GM18499 (cell line): Measurements from ENCODE around the gene PDPR.
"Not testable (repeated sequence)": the region's sequence is repeated elsewhere in the genome, so short reads cannot be mapped to it uniquely, and the experiment has no call there.

ENCODE experiments used
- ATAC-seq: cut with Tn5 transposase; IDR thresholded peaks from one replicate; pipeline ENCODE4 v1.9.1; 2021; ENCODE audit warnings: moderate number of reproducible peaks; ENCODE audit not compliant: insufficient read depth, unreplicated experiment

The PDPR gene

DNA sequence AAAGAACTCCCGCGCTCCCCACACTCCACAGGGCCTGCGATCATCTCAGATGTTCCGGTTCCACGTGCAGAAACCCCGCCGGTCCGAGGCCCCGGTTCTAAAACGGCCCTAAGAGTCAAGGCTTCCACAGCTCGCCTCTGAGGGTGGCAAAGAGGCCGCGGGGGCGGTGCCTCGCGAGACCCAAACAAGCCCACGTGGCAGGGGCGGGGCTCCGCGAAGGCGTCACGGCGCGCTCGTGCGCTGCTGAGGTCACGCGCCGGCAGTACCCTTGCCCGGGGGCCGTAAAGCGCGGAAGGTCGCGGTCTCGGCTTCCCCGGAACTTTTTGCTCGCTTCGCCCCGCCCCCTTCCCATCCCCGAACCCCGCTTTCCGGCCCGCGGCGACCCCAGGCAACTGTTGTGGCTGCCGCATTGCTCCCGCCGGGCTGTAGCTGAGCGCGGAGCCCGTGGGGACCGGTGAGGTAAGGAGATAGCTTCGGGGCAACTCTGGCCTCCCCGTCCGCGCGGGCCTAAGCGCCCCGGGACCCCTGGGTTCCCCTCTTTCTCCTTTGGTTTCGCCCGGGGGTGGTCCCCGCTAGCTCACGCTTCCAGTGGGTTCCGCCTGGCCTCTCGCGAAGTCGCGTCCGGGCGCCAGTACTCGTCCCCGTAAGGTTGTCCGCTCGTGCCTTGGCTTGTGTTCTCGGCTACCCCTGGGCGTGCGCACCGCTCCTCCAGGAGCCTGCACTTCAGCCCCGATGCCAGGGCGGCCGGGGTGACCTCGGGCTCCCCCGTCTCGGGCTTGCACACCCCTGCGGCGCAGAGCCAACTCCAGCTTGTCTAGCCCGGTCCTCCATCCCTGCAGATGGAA, at the start of gene PDPR:
Gene PDPR (plus strand): TSS at position 351 of the 845 bp plus-strand sequence. CDS start 6,161 bp downstream, outside the sequence.
- peak; percentile 61 for ATAC-seq

DNA sequence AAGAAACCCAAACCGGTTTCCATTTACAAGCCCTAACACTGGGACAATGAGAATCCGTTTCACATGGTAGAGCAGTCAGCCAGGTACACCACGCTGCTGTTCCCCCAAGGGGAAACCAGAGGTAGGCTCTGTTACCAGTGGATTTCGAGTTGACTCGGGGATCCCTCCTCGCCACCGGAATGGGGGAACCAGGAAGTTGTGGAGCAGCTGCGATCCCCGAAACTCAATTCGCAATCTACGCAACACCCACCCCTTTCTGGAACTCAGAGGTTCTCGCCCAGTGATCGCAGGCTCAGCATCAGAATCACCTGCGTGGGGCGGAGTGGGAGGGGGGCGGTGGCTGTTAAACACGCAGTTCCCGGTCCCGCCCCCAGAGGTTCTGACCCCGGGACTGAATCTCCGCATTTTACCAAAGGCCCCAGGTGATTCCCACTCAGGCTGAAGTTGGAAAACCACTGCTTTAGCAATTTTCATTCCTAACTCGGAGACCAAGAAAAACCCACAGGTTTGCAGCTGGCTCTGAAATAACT, 49.2 kb upstream of the PDPR start:
- not testable (repeated sequence) for ATAC-seq

DNA sequence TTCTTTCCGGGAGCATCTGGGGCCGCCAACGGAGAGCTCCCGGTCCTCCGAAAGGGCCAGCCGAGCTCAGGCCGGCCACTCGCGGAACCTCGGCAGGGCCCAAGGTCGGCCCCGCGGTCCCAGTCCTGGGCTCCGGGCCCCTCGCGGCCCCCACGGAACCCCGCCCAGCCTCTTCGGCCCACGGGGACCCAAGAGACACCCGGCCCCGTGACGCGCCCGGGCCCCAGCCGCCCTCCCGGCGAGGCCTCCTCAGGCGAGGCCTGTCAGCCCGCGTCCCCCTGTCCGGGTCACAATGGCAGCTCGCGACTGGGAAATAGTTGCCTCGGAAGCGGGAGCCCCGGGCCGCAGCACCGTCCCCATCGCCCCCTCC, 48.8 kb upstream of the PDPR start:
- not testable (repeated sequence) for ATAC-seq

DNA sequence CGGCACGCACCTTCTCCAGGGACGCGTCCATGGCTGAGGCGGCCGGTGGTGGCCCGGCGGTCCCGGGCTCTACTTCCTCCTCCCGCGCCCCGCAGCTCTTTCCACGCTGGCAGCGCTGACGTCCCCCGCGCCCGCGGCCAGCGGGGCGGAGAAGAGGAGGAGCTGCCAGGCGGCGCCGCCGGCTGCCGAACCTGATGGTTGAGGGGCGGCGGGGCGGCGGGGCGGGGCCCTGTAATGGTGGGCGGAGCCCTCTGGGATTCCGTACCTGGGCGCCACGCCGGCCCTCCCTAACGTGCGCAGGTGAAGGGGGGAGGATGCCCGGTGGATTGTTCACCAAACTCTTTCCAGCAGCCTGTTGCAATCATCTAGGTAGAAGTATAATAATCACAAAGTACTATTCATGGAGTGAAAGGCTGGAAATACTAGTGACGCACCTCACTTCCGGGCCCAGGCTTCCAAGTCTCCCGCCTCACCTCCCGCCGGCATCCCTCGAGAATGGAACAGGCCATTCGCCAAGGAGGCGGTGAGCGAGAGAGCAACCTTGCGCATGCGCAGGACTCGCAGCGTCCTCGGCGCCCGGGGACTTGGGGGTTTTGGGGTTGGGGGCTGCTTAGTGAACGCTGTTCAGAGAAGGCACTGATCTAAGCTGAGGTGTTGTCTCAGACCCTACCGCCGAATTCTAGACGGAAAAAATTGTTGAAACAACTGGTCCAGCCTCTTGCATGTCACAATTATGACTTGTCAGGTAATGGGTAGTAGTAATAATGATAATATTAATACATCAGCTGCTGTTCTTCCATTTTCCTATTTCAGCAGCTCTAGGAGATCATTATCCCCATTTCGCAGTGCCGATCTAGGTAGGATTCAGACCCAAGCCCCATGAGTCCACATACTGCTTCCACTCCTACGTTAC, 48.1 kb upstream of the PDPR start:
- peak; percentile 43 for ATAC-seq

DNA sequence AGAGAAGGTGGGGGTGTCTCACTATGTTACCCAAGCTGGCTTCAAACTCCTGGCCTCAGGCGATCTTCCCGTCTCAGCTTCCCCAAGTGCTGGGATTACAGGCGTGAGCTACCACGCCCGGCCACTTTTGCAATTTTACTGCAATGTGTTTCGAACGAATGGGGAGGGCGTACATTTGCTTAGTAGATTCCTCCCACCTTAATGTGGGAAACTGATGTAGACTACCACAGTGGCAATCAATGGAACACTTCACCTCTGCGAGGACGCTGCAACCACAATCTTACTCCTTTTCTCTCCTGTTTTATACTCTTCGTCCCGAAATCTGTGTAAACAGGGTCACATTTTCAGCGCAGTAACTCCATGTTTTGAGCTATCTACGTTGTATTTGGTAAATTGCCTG, 47.4 kb upstream of the PDPR start:
- ATAC-seq, result not testable (repeated sequence)

DNA sequence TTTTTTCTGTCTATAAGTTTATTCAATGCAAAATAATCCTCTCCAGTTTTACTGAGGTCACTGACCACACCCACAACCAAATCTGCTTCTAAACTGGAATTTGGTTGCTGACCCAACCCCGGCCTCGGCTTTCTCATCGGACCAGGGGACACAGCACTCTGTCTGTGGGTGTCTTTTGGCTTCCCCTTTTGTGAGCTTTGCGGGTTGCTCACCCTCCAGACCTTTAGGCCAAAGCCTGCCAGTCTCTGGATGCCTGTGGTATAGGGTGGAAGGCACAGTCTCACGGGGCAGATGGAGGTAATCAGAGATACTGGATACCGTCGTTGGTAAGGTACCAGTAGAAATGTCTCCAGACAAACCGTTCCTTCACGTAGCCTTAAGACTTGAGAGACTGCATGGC, 35.1 kb upstream of the PDPR start:
- not testable (repeated sequence) for ATAC-seq

DNA sequence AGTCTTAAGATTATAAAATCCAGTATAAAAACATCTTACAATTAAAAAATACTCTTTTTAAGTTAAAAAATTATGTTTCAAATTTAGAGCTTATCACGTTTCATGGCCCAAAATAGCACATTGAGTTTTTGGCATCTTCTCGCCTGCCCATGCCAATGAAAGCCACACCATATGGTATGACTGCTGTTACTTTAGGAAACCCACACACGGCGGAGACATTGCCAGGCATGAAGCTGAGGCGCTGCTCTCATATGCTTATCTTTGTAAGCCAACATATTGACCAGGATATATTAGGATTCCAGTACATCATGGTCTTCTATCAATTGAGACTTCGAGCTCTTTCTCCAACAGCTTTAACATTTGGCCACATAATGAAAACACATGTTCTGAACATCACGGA, 32.9 kb upstream of the PDPR start:
- ATAC-seq, result not testable (repeated sequence)

DNA sequence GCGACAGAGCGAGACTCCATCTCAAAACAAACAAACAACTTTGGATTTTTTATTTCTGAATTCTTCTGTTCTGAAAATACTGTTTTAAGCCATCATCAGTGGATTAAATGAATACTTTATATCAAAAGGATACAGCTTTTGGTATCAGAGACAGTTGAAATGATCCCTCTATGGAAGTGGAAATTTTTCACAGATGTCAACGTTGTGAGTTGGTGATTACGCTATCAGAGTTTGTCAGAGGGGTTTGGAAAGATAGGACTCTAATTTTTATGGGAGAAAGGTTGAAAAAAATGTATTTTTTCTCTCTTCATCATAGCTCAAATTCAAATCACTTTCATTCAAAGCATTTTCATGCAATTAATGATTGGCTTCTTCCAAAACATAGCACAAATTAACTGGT, 30.2 kb upstream of the PDPR start:
- ATAC-seq, result not testable (repeated sequence)

DNA sequence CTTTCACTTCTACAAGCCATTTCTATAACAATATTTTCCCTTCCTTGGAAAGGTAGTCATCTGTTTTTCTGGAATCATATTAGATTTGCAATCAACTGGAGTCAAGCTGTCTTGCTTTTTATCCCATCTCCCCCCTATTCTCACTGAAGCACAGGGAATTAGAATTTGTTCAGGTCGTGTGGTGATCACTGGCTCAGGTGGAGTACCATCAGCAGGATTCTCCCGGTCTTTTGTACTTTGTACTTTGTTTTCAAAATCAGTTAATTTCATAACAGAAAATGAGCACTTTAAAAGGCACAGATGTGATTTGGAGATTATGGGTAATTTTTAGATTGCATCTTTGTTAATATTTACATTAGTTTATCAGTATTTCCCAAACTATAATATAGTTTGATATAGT, 26.0 kb upstream of the PDPR start:
- not testable (repeated sequence) for ATAC-seq

DNA sequence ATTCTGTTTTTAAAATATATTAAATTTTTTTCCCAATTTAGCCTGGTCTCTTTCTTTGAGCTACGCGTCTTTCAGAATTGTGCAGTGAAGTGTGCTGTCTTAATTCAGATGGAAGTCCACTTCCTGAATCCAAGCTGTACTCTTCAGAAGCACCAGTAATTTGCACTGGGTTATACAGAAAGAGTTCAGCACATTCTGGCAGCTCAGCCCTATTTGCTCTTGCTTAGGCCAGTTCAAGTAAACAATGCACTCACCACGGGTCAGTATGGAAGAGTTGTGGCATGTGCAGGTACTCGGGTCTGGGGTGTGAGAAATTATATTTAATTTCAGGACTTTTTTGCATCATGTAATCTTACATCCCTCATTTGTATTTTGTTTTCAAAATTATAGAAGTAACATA, 25.3 kb upstream of the PDPR start:
- ATAC-seq, result not testable (repeated sequence)

DNA sequence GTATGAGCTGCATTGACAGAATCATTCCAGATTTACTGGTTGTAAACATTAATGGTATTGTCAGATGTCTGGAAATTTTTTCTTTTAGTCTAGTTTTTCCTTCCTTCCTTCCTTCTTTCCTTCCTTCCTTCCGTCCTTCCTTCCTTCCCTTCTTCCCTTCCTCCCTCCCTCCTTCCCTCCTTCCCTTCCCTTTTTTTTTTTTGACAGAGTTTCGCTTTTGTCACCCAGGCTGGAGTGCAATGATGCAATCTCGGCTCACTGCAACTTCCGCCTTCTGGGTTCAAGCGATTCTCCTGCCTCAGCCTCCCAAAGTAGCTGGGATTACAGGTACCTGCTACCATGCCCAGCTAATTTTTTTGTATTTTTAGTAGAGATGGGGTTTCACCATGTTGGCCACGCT, 24.8 kb upstream of the PDPR start:
- not testable (repeated sequence) for ATAC-seq

DNA sequence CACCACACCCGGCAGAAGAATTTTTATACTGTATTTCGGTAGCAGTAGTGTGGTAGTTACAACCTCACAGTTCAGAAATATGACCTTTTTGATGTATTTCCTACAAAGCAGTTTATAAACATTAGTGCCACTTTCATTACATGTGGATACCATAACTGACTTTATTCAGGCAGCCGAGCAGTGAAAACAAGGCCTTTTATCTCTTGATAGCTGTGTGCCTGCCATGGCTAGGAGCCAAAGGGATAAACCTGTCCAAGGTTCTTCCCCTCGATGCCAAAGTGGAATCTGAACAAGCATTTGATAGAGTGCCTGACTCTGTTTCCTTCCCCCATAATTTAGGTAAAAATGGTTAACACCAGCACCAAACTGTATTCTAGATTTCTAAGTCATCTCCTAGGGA, 23.0 kb upstream of the PDPR start:
- ATAC-seq, result not testable (repeated sequence)

DNA sequence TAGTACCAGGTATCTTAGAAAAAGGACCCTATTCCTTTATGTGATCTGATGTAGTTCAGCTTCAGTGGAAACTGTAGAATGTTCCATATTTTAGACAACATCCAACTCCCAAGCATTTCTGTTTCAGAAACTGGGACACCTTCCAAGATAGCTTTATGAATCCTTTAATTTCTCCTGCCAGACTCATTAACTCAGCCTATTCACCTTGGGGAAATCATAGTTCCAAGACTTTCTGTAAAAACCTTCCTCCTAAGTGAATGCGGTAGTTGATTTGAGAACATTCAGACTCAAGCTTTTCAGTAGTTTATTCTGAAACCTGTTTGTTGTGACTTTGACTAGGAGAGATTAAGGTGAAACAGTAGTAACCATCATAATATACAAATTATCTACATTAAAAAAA, 20.0 kb upstream of the PDPR start:
- not testable (repeated sequence) for ATAC-seq

DNA sequence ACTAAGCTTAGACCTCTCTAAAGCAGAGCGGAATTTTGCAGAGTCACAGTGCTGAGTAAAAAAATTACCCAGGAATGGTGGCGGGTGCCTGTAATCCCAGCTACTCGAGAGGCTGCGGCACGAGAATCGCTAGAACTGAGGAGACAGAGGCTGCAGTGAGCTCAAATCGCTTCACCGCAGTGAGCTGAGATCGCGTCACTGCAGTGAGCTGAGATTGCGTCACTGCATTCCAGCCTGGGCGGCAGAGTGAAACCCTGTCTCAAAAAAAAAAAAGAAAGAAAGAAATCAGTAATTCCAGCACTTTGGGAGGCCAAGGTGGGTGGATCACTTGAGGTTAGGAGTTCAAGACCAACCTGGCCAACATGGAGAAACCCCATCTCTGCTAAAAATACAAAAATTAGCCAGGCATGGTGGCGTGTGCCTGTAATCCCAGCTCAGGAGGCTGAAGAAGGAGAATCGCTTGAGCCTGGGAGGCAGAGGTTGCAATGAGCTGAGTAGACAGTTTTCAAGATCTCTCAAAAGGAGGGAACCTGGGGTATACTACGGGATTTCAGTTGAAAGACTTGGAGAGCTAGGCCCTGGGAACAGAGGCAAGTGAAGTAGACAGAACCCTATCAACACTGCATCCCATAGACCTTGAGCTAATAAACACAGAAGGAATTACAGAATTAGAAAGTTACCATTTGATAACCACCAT, 4.4 kb upstream of the PDPR start:
- ATAC-seq, result not testable (repeated sequence)

DNA sequence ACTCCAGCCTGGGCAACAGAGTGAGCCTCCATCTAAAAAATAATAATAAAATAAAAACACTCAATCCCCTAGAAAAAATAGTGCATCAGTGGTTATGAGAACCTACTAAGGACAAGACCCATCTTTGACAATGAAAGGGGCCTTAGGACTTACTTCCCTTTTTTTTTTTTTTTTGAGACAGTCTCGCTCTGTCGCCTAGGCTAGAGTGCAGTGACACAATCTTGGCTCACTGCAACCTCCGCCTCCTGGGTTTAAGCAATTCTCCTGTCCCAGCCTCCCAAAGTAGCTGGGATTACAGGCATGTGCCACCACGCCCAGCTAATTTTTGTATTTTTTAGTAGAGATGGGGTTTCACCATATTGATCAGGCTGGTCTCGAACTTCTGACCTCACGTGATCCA, 2.0 kb upstream of the PDPR start:
- ATAC-seq, result not testable (repeated sequence)

DNA sequence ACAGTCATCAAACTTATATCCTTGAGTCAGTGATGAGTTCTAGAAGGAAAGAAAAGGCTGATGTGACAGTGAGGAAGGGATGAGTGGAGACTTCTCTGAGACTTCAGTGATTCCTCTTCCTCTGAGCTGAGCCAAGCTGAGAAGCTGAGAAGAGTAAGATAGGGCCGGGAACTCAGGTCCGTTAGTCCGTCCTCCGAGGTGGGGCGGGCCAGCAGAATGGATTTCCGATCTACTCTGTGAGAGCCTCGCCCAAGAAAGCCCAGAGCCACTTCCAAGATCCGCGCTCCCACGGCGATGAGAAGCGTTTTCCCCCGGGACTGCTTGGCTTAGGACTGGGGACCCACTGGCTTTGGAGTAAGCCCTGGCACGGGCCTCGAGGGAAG, 542 bp upstream of the PDPR start:
- ATAC-seq, result peak; percentile 11

DNA sequence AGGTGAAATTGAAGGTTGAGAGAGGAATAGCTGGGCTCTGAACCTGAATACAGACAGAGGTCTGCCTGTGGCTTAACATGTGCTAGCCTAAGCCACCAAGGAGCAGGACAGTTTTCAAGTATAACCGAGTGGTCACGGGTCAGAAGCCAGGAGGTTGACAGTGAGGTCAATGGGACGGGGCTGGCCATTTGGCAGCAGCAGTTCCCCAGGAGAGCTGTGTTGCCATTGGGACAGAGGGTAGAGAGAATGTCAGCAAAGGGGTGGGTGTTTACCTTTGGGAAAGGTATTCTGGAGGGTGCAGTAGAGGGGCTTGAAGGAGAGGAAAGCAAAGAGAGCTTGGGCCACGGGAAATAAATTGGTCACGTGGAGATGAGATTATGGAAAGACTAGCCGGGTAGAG, 4.2 kb downstream of the PDPR start:
- ATAC-seq, result not testable (repeated sequence)

DNA sequence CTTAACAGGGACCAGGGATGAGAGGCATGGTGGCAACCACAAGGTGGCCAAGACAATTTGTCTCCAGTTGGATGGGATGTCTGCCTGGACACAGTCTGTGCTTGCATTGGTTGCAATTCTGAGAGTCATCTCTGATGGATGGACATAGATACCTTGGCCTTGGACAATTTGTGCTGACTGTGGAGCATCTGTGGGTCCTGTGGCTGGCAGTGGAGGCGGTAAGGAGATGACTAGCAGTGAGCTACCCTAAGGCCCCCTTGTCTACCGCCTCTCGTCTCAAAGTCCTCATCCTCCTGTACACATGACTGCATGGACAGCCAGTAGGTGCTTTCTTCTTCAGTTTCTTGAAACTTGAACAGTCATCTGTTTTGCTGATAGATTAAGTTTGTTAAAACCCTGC, 4.6 kb downstream of the PDPR start:
- not testable (repeated sequence) for ATAC-seq

DNA sequence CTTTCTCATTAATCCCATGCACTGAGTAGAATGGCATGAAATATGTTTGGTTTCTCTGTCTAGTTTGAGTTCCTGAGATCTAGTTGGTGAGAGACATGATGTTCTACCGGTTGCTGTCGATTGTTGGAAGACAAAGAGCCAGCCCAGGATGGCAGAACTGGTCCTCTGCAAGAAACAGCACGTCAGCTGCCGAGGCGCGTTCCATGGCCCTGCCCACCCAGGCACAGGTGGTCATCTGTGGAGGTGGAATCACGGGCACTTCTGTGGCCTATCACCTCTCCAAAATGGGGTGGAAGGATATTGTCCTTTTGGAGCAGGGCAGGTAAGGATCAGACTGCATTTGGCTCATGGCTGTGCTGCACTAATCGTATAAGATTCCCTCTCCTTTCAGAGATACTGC, 6.3 kb downstream of the PDPR start:
- ATAC-seq, result not testable (repeated sequence)

DNA sequence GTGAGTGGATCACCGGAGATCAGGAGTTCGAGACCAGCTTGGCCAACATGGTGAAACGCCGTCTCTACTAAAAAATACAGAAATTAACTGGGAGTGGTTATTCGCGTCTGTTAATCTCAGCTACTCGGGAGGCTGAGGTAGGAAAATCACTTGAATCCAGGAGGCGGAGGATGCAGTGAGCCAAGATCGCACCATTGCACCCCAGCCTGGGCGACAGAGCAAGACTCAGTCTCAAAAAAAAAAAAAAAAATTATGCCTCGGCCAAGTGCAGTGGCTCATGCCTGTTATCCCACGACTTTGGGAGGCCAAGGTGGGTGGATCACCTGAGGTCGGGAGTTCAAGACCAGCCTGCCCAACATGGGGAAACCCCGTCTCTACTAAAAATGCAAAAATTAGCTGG, 9.7 kb downstream of the PDPR start:
- ATAC-seq, result not testable (repeated sequence)
